Loucy (cell line): ENCODE data around the gene RMDN2.

Experiments
- H2AFZ ChIP-seq: fragments of 200-600 bp; sonication (generic); 2 replicates; pipeline ENCODE4 v1.6.0; 2016; ENCODE audit warnings: antibody characterized with exemption, mild to moderate bottlenecking, low read length, moderate library complexity
- H3F3A ChIP-seq: fragments of 200-600 bp; 2 replicates; pipeline ENCODE4 v1.6.0; 2016; ENCODE audit warnings: antibody characterized with exemption, low read depth, mild to moderate bottlenecking
- H3K27me3 ChIP-seq: fragments of 200-600 bp; sonication (generic); 2 replicates; pipeline ENCODE4 v1.6.1; 2014; ENCODE audit warnings: low read length, mild to moderate bottlenecking; ENCODE audit not compliant: insufficient read depth, poor library complexity, severe bottlenecking
- H3K36me3 ChIP-seq: fragments of 200-600 bp; sonication (generic); 2 replicates; pipeline ENCODE4 v1.6.1; 2016; ENCODE audit warnings: low read length; ENCODE audit not compliant: insufficient read depth
- H3K4me1 ChIP-seq: fragments of 200-600 bp; sonication (generic); 2 replicates; pipeline ENCODE4 v1.5.1; 2014; ENCODE audit warnings: low read length, mild to moderate bottlenecking; ENCODE audit not compliant: insufficient read depth, poor library complexity, severe bottlenecking
- H3K4me2 ChIP-seq: fragments of 200-600 bp; sonication (generic); 2 replicates; pipeline ENCODE4 v1.6.0; 2014; ENCODE audit warnings: antibody characterized with exemption, low read length, low read depth, mild to moderate bottlenecking; ENCODE audit not compliant: poor library complexity, severe bottlenecking
- H3K4me3 ChIP-seq: fragments of 200-600 bp; sonication (generic); 2 replicates; pipeline ENCODE4 v1.5.1; 2014; ENCODE audit warnings: low read length, mild to moderate bottlenecking, mixed read lengths; ENCODE audit not compliant: poor library complexity, severe bottlenecking
- H3K79me2 ChIP-seq: fragments of 200-600 bp; sonication (generic); 2 replicates; pipeline ENCODE4 v1.6.1; 2014; ENCODE audit warnings: low read length; ENCODE audit not compliant: insufficient read depth
- H3K9ac ChIP-seq: fragments of 200-600 bp; sonication (generic); 2 replicates; pipeline ENCODE4 v1.6.0; 2014; ENCODE audit warnings: mild to moderate bottlenecking, low read depth, low read length, moderate library complexity; ENCODE audit not compliant: poor library complexity, severe bottlenecking
- H3K9me2 ChIP-seq: fragments of 200-600 bp; sonication (generic); replicated peaks from 2 replicates; pipeline ENCODE4 v1.6.1; 2016; ENCODE audit warnings: low read depth, low read length, mixed read lengths
- H3K9me3 ChIP-seq: fragments of 200-600 bp; sonication (generic); 2 replicates; pipeline ENCODE4 v1.6.1; 2014; ENCODE audit warnings: mild to moderate bottlenecking, antibody characterized with exemption, low read length, low read depth; ENCODE audit not compliant: insufficient read depth
- H4K20me1 ChIP-seq: fragments of 200-600 bp; sonication (generic); 2 replicates; pipeline ENCODE4 v1.6.0; 2014; ENCODE audit warnings: antibody characterized with exemption, low read length, mild to moderate bottlenecking; ENCODE audit not compliant: insufficient read depth, poor library complexity, severe bottlenecking
- EZH2phosphoT487 ChIP-seq: fragments of 200-600 bp; IDR thresholded peaks from 2 replicates; pipeline ENCODE4 v1.6.1; 2018; ENCODE audit warnings: antibody characterized with exemption, mild to moderate bottlenecking, moderate library complexity, borderline replicate concordance
- TF ChIP-seq, protein P1 (sequence below): fragments of 200-600 bp; sonication (generic); conservative IDR thresholded peaks from 2 replicates; pipeline ENCODE4 v1.5.1; 2014; ENCODE audit warnings: mild to moderate bottlenecking, antibody characterized with exemption, low read length

The RMDN2 gene

DNA sequence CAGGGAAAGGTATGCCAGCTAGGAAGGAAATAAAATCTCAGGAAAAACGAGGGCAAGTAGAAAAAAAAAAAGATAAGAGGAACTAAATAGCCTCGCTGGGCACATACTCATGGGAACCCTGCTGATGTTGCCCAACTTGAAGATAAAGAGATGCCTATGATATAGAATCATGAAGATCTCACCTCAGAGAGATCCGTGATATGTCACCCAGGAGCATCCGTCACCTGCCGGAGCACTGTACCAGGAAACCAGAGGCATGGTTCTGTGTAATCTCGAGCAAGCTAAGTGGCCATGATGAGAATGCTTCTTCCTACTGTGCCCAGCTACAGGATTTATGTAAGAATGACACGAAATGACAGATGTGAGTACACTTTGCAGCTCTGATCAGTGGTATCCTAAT is 110.9 kb downstream of the RMDN2 start:
- Histone ChIP-seq H3K4me3 (no peak overlapping the region), H3K9me3 (no peaks in the 10 kb centered on the region), H3F3A (no peaks in the 10 kb centered on the region), H3K4me1 (no peaks in the 10 kb centered on the region), H3K9ac (no peak overlapping the region), H3K27me3 (no peaks in the 10 kb centered on the region), H4K20me1 (no peaks in the 10 kb centered on the region), H3K79me2 (no peaks in the 10 kb centered on the region), H2AFZ (no peak overlapping the region), H3K36me3 (no peaks in the 10 kb centered on the region), H3K4me2 (no peak overlapping the region), H3K9me2 (no peaks in the 10 kb centered on the region)
- TF ChIP-seq, protein P1, sequence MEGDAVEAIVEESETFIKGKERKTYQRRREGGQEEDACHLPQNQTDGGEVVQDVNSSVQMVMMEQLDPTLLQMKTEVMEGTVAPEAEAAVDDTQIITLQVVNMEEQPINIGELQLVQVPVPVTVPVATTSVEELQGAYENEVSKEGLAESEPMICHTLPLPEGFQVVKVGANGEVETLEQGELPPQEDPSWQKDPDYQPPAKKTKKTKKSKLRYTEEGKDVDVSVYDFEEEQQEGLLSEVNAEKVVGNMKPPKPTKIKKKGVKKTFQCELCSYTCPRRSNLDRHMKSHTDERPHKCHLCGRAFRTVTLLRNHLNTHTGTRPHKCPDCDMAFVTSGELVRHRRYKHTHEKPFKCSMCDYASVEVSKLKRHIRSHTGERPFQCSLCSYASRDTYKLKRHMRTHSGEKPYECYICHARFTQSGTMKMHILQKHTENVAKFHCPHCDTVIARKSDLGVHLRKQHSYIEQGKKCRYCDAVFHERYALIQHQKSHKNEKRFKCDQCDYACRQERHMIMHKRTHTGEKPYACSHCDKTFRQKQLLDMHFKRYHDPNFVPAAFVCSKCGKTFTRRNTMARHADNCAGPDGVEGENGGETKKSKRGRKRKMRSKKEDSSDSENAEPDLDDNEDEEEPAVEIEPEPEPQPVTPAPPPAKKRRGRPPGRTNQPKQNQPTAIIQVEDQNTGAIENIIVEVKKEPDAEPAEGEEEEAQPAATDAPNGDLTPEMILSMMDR, result no peak
- no peak for TF ChIP-seq EZH2phosphoT487

DNA sequence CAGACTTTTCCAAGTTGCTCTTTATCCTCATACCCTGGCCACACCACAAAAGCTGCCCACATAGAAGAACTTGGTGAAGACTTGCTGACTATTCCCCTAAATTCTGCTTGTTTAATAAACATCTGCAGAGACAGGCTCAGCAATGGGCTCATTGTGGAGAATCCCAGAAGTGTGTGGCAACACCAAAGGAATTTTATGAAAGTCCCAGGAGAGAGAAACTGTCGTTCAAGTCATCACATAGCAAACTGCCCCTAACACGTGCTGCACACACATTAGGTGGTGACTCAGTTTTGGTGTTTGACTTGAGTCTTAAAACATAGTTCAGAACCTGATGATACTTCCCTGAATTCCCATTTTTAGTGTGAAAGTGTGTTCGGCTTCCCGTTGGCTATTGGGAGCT is 112.2 kb downstream of the RMDN2 start:
- H3K4me1 ChIP-seq, result no peaks in the 10 kb centered on the region
- H3K79me2 ChIP-seq, result no peaks in the 10 kb centered on the region
- no peaks in the 10 kb centered on the region for H4K20me1 ChIP-seq
- no peaks in the 10 kb centered on the region for H3F3A ChIP-seq
- H3K9me3 ChIP-seq, result no peaks in the 10 kb centered on the region
- H3K9ac ChIP-seq, result no peak overlapping the region
- no peaks in the 10 kb centered on the region for H3K36me3 ChIP-seq
- H3K9me2 ChIP-seq, result no peaks in the 10 kb centered on the region
- no peak for TF ChIP-seq EZH2phosphoT487
- TF ChIP-seq, protein P1, result no peak
- no peak overlapping the region for H3K4me3 ChIP-seq
- H3K4me2 ChIP-seq, result no peak overlapping the region
- H3K27me3 ChIP-seq, result no peaks in the 10 kb centered on the region
- no peak overlapping the region for H2AFZ ChIP-seq

DNA sequence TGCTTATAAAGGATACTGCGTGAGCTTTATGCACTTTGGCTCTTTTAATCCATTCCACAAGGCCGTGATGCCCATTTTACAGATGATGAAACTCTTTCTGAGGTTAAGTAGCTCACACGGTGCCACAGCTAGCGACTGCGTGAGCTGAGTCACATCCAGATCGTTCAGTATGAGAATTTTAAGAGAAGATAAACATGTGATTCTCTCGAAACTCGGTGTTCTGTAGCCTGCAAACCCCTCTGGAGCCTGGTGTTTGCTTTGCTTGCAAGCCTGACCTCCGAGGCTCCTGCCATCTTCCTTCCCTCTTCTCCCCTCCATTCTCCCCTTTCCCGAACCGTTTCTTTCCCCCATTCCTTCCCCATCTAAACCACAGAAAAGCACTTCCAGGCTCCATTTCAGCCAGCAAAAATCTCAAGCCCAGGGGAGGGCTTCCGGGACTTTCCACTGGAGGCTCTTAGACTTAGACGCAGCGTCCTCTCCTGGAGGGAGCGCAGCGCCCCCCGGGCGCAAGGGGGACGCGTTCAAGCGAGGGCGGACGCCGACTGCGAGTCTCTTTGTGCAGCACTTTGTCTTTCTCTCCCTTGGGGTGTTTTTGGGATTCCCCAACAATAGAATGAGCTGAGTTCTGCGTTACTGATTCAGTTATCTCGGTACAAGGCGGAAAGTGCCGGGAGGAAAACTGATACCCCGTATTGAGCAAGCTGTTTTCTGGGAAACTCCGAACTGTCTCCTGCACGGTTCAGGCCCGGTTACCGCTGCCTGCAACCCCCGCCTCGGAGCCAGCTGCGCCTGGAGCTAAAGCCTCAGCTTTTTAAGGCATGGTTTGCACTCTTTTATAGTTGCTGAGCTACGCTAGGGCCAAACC is 112.9 kb downstream of the RMDN2 start:
- no peaks in the 10 kb centered on the region for H3K9me2 ChIP-seq
- H3K27me3 ChIP-seq, result no peaks in the 10 kb centered on the region
- H3K9ac ChIP-seq, result no peak overlapping the region
- TF ChIP-seq, protein P1, result no peak
- TF ChIP-seq EZH2phosphoT487, result no peak
- H3K4me3 ChIP-seq, result no peak overlapping the region
- H4K20me1 ChIP-seq, result no peaks in the 10 kb centered on the region
- no peak overlapping the region for H3K4me2 ChIP-seq
- H3F3A ChIP-seq, result no peaks in the 10 kb centered on the region
- no peaks in the 10 kb centered on the region for H3K9me3 ChIP-seq
- no peaks in the 10 kb centered on the region for H3K79me2 ChIP-seq
- no peaks in the 10 kb centered on the region for H3K4me1 ChIP-seq
- H3K36me3 ChIP-seq, result no peaks in the 10 kb centered on the region
- no peak overlapping the region for H2AFZ ChIP-seq
